A549 (cell line): ENCODE measurements around the gene LDLRAP1. TPM values are rescaled to one million over a fixed set of nuclear protein-coding genes. Genes with fewer than 3 reads are reported as not detected.

ENCODE experiments used
- ATAC-seq, 2 experiments: fragments of 200-7000 bp in 1 of 2; fragments of >200 bp in 1 of 2; cut with Nextera tagmentation in 1 of 2; cut with Tn5 transposase in 1 of 2; 3 replicates each; pipeline versions ENCODE4 v1.8.0 to v1.9.1; 2018 to 2020; ENCODE audit warnings: mild to moderate bottlenecking in 1 of 2, moderate library complexity in 1 of 2
- CTCF ChIA-PET: fragments of 300-600 bp; sonication (Branson Sonifier 250); formaldehyde crosslinking; extraction: SDS; loops from one replicate; lab custom pipeline; 2021; ENCODE audit warnings: antibody characterized with exemption, inconsistent platforms; lab: Yijun Ruan, JAX
- POLR2A ChIA-PET: fragments of 350-600 bp; formaldehyde crosslinking; extraction: SDS; loops from one replicate; lab custom pipeline; 2021; ENCODE audit warnings: antibody characterized with exemption, inconsistent platforms; lab: Yijun Ruan, JAX
- DNase-seq, 2 experiments: peaks; one replicate each; pipeline versions ENCODE4 v3.0.0 to v3.0.0-alpha.2; 2011 to 2016; ENCODE audit warnings: low read depth in 1 of 2, low spot score in 1 of 2
- FAIRE-seq: peaks from 2 replicates; lab custom pipeline; 2011; peaks lifted over from hg19 to GRCh38; lab: Jason Lieb, UNC
- H3K27ac ChIP-seq, 2 experiments: fragments of >200 bp; sonication (Bioruptor Twin); formaldehyde crosslinking; 3 replicates each; pipeline ENCODE4 v1.5.1; 2016 to 2017
- H3K4me1 ChIP-seq: fragments of >200 bp; sonication (Bioruptor Twin); formaldehyde crosslinking; 3 replicates; pipeline ENCODE4 v1.6.1; 2016
- H3K4me2 ChIP-seq: fragments of >200 bp; sonication (Bioruptor Twin); formaldehyde crosslinking; 3 replicates; pipeline ENCODE4 v1.6.1; 2016
- H3K4me3 ChIP-seq: fragments of >200 bp; sonication (Bioruptor Twin); formaldehyde crosslinking; 3 replicates; pipeline ENCODE4 v1.5.1; 2016
- H3K9me3 ChIP-seq: fragments of >200 bp; sonication (Bioruptor Twin); formaldehyde crosslinking; 3 replicates; pipeline ENCODE4 v1.6.1; 2016
- ATOH8 ChIP-seq: fragments of 250-450 bp; sonication (Bioruptor Pico); IDR thresholded peaks from 2 replicates; pipeline ENCODE4 v1.5.0; 2020; ENCODE audit warnings: low read depth, mild to moderate bottlenecking, moderate library complexity
- BCL3 ChIP-seq: fragments of >200 bp; sonication (Bioruptor Twin); formaldehyde crosslinking; IDR thresholded peaks from 3 replicates; pipeline ENCODE4 v1.6.1; 2016
- BHLHE40 ChIP-seq: IDR thresholded peaks from 2 replicates; pipeline ENCODE4 v1.6.1; 2012; ENCODE audit warnings: low read depth, low read length, inconsistent platforms
- CBX8 ChIP-seq: fragments of 200-600 bp; sonication (generic); IDR thresholded peaks from 2 replicates; pipeline ENCODE4 v1.6.1; 2016
- CHD2 ChIP-seq: fragments of 150-350 bp; IDR thresholded peaks from 2 replicates; pipeline ENCODE4 v1.6.1; 2014; ENCODE audit warnings: low read length; ENCODE audit not compliant: partially characterized antibody
- CHD4 ChIP-seq: fragments of 200-600 bp; sonication (generic); IDR thresholded peaks from 2 replicates; pipeline ENCODE4 v1.6.1; 2016; ENCODE audit warnings: antibody characterized with exemption, mild to moderate bottlenecking, borderline replicate concordance
- CTCF ChIP-seq: fragments of >200 bp; sonication (Bioruptor Twin); formaldehyde crosslinking; IDR thresholded peaks from 3 replicates; pipeline ENCODE4 v1.5.1; 2016
- EHF ChIP-seq: fragments of 250-450 bp; sonication (Bioruptor Pico); IDR thresholded peaks from 2 replicates; pipeline ENCODE4 v1.5.0; 2020; ENCODE audit warnings: mild to moderate bottlenecking
- ELK1 ChIP-seq: fragments of 150-350 bp; IDR thresholded peaks from 2 replicates; pipeline ENCODE4 v1.6.1; 2014; ENCODE audit warnings: low read depth, mild to moderate bottlenecking, low read length
- EP300 ChIP-seq, 2 experiments: fragments of >200 bp; sonication (Bioruptor Twin); formaldehyde crosslinking; IDR thresholded peaks; 2 replicates in 1 of 2; 3 replicates in 1 of 2; pipeline ENCODE4 v1.6.1; 2016 to 2017
- GATA3 ChIP-seq: IDR thresholded peaks from 2 replicates; pipeline ENCODE4 v1.6.1; 2012; ENCODE audit warnings: borderline replicate concordance
- HDAC2 ChIP-seq: fragments of 200-600 bp; sonication (generic); IDR thresholded peaks from 2 replicates; pipeline ENCODE4 v1.6.1; 2016
- JUN ChIP-seq, 2 experiments: fragments of >200 bp; sonication (Bioruptor Twin); formaldehyde crosslinking; IDR thresholded peaks; 2 replicates in 1 of 2; 3 replicates in 1 of 2; pipeline ENCODE4 v1.6.1; 2016 to 2017
- KDM1A ChIP-seq: fragments of 200-600 bp; sonication (generic); IDR thresholded peaks from 2 replicates; pipeline ENCODE4 v1.6.1; 2016; ENCODE audit warnings: low read depth, mild to moderate bottlenecking
- KDM5A ChIP-seq: fragments of 200-600 bp; sonication (generic); IDR thresholded peaks from 2 replicates; pipeline ENCODE4 v1.6.1; 2016; ENCODE audit warnings: antibody characterized with exemption, mild to moderate bottlenecking
- MAX ChIP-seq: IDR thresholded peaks from 2 replicates; pipeline ENCODE4 v1.6.1; 2012
- NR3C1 ChIP-seq: fragments of >200 bp; sonication (Bioruptor Twin); formaldehyde crosslinking; IDR thresholded peaks from 3 replicates; pipeline ENCODE4 v1.6.1; 2017
- POLR2A ChIP-seq: IDR thresholded peaks from 2 replicates; pipeline ENCODE4 v1.6.1; 2012; ENCODE audit warnings: mild to moderate bottlenecking, low read length
- RAD21 ChIP-seq, 2 experiments: fragments of >200 bp in 1 of 2; sonication (Bioruptor Twin) in 1 of 2; formaldehyde crosslinking in 1 of 2; IDR thresholded peaks in 1 of 2; conservative IDR thresholded peaks in 1 of 2; 2 replicates in 1 of 2; 3 replicates in 1 of 2; pipeline ENCODE4 v1.6.1; 2012 to 2018; ENCODE audit warnings: inconsistent platforms in 1 of 2
- RARB ChIP-seq: fragments of 250-450 bp; sonication (Bioruptor Pico); IDR thresholded peaks from 2 replicates; pipeline ENCODE4 v1.8.0; 2021; ENCODE audit warnings: mild to moderate bottlenecking, moderate library complexity
- RCOR1 ChIP-seq: fragments of 150-350 bp; IDR thresholded peaks from 2 replicates; pipeline ENCODE4 v1.6.1; 2014; ENCODE audit warnings: antibody characterized with exemption, low read length, low read depth
- SMC3 ChIP-seq: fragments of >200 bp; sonication (Bioruptor Twin); formaldehyde crosslinking; IDR thresholded peaks from 3 replicates; pipeline ENCODE4 v1.6.1; 2018; ENCODE audit warnings: inconsistent platforms
- USF2 ChIP-seq: fragments of 450-650 bp; IDR thresholded peaks from 2 replicates; pipeline ENCODE4 v1.6.1; 2014; ENCODE audit warnings: antibody characterized with exemption
- ZFP36 ChIP-seq: fragments of 450-650 bp; IDR thresholded peaks from 2 replicates; pipeline ENCODE4 v1.6.1; 2014; ENCODE audit warnings: borderline replicate concordance; ENCODE audit not compliant: partially characterized antibody
- WGBS: methylation state at CpG from one replicate; pipeline ENCODE4 v1.1.6; 2017; ENCODE audit errors: missing lambda C conversion rate; 5-methylcytosine and 5-hydroxymethylcytosine counted together
- polyA plus RNA-seq, 4 experiments: library from polyadenylated mRNA; depleted of rRNA in 3 of 4; stranded (reverse); fragments of >200 nt; fragmentation: RNase III in 1 of 4; extraction: RNeasy Plus Mini Kit Qiagen cat#74134 plus additional on column Dnase treatment in 1 of 4; gene quantifications; 2 replicates in 3 of 4; 3 replicates in 1 of 4; pipeline ENCODE4 v1.2.3, GENCODE V29; 2011 to 2017

LDLRAP1 gene
- polyA plus RNA-seq, 2 of the 4 experiments (the other 2 are of a cell fraction): 7.9 to 10.1 TPM

- peaks cover 19% of the 10 kb centered on the region for H3K4me1 ChIP-seq
- TF ChIP-seq GATA3: no peak
- peak; percentile 95 for TF ChIP-seq ZFP36
- peak; percentile 31; the same call in 1 of the 2 replicates for TF ChIP-seq KDM1A
- TF ChIP-seq, all 56 proteins: peak for 2
- FAIRE-seq: no peak
- no peak for ATAC-seq
- ChIA-PET CTCF (interaction anchor here (1.3 to 1.8 kb wide), 2 partner anchors 31 to 246 kb away, joined by 4 to 6 read pairs; no protein-coding TSS in a partner anchor), POLR2A (no interaction called here)
- Histone ChIP-seq H3K9me3 (no peaks in the 10 kb centered on the region), H3K4me2 (no peak overlapping the region), H3K27ac (no peak overlapping the region), H3K4me3 (no peak overlapping the region)
- DNase-seq: no peak
- 72% methylated on average over 1 of the region's 1 CpG for WGBS
Measured at GRCh38 chr1:25541425-25541824, 2.0 kb upstream of the LDLRAP1 start.

GRCh38 chr1:25541889-25542658 lies 1.3 kb upstream of the LDLRAP1 start:
- ATAC-seq (no peak), DNase-seq (no peak), FAIRE-seq (no peak)
- Histone ChIP-seq H3K4me3 (no peak overlapping the region), H3K9me3 (no peaks in the 10 kb centered on the region), H3K27ac (no peak overlapping the region), H3K4me1 (peaks cover 19% of the 10 kb centered on the region), H3K4me2 (no peak overlapping the region)
- 93% methylated on average over 7 of the region's 8 CpGs for WGBS
- TF ChIP-seq CBX8 (no peak), SMC3 (no peak), POLR2A (no peak), ATOH8 (no peak), EP300 (IDR thresholded peaks at IDR 0.05) (no peak), NR3C1 (no peak)
- POLR2A ChIA-PET: no interaction called here
- CTCF ChIA-PET: interaction anchor here (1.8 kb wide), 1 partner anchor 30 kb away, joined by 6 read pairs; no protein-coding TSS in a partner anchor

GRCh38 chr1:25543005-25543424 lies 391 bp upstream of the LDLRAP1 start:
- peak overlapping the region; percentile 76 to 90; a peak in 5 of 6 replicates for H3K27ac ChIP-seq
- TF ChIP-seq RAD21 (conservative IDR thresholded peaks at IDR 0.05 in 1 of 2, IDR thresholded peaks at IDR 0.05 in 1 of 2) (no peak), CHD4 (peak; percentile 89; the same call in 1 of the 2 replicates), ELK1 (no peak), RCOR1 (0 out of 2 replicates have a peak, but pooled peaks have one; percentile 34), HDAC2 (peak; percentile 94), KDM1A (peak; percentile 93)
- TF ChIP-seq, all 56 proteins: peak for 4
- Histone ChIP-seq H3K4me2 (peak overlapping the region; percentile 99), H3K4me3 (peak overlapping the region; percentile 64), H3K9me3 (no peaks in the 10 kb centered on the region), H3K4me1 (peaks cover 19% of the 10 kb centered on the region)
- WGBS: 50% methylated on average over 2 of the region's 7 CpGs
- FAIRE-seq: no peak
- DNase-seq: no peak
- ChIA-PET CTCF (interaction anchor here (1.3 to 1.8 kb wide), 2 partner anchors 22 to 29 kb away, joined by 3 to 6 read pairs; no protein-coding TSS in a partner anchor), POLR2A (interaction anchor here (0.9 kb wide), 1 partner anchor 231 kb away, joined by 3 read pairs; no protein-coding TSS in a partner anchor)
- ATAC-seq: no peak

- Histone ChIP-seq H3K27ac (peak overlapping the region; percentile 76 to 90), H3K4me1 (peaks cover 11% of the 10 kb centered on the region; the same call in 2 of the 3 replicates), H3K4me2 (peak overlapping the region; percentile 99), H3K9me3 (no peaks in the 10 kb centered on the region), H3K4me3 (peak overlapping the region; percentile 64)
- ChIA-PET CTCF (interaction anchor here (1.3 kb wide), 1 partner anchor 23 kb away, joined by 3 read pairs; no protein-coding TSS in a partner anchor), POLR2A (no interaction called here)
- DNase-seq (no peak), ATAC-seq (peak in 1 of 2 experiments; percentile 14; a peak in 2 of 6 replicates), FAIRE-seq (no peak)
- WGBS: 68% methylated on average over 14 of the region's 25 CpGs
- no peak for TF ChIP-seq EHF (CRISPR knock-in tag)
- no peak for TF ChIP-seq JUN (IDR thresholded peaks at IDR 0.05)
- TF ChIP-seq MAX: no peak
- no peak for TF ChIP-seq KDM5A
- TF ChIP-seq BHLHE40: no peak
- TF ChIP-seq BCL3: no peak
- no peak for TF ChIP-seq CHD2
- TF ChIP-seq CTCF: no peak
- no peak for TF ChIP-seq RARB
- TF ChIP-seq USF2: no peak
Measured at GRCh38 chr1:25544243-25544764, 898 bp downstream of the LDLRAP1 start.
